Activated naive CD8-positive, alpha-beta T cell treated with anti-CD3 and anti-CD28 coated beads, Interleukin-2, amount 10 ng/mL, durations not matched to agents 7 days and 5 days (primary cell): Measurements from ENCODE around the gene CST5. TPM values are rescaled to one million over a fixed set of nuclear protein-coding genes. Genes with fewer than 3 reads are reported as not detected.
"Not testable (repeated sequence)": the region's sequence is repeated elsewhere in the genome, so short reads cannot be mapped to it uniquely, and the experiment has no call there.

ENCODE experiments used
- ATAC-seq: fragments of 150-1000 bp; cut with Tn5 transposase; one replicate; pipeline ENCODE4 v1.10.0; 2021; ENCODE audit warnings: low read depth, moderate library complexity
- POLR2A ChIA-PET: fragments of 350-600 bp; sonication (Branson Sonifier 250); formaldehyde crosslinking; loops from one replicate; lab custom pipeline; 2021; ENCODE audit warnings: antibody characterized with exemption; lab: Charles Lee
- DNase-seq: peaks from one replicate; pipeline ENCODE4 v3.0.0; 2021
- H3K27ac Mint-ChIP-seq: one replicate; pipeline ENCODE4 v1.8.0; 2022; ENCODE audit warnings: mild to moderate bottlenecking, mixed read lengths
- H3K27me3 Mint-ChIP-seq: one replicate; pipeline ENCODE4 v1.8.0; 2022; ENCODE audit warnings: mild to moderate bottlenecking, moderate library complexity, mixed read lengths
- H3K36me3 Mint-ChIP-seq: one replicate; pipeline ENCODE4 v1.8.0; 2021; ENCODE audit warnings: mild to moderate bottlenecking, mixed read lengths
- H3K4me1 Mint-ChIP-seq: one replicate; pipeline ENCODE4 v1.8.0; 2021; ENCODE audit warnings: mixed read lengths
- H3K4me3 Mint-ChIP-seq: one replicate; pipeline ENCODE4 v1.8.0; 2022; ENCODE audit warnings: mild to moderate bottlenecking, moderate library complexity, mixed read lengths
- H3K9me3 Mint-ChIP-seq: one replicate; pipeline ENCODE4 v1.8.0; 2021; ENCODE audit warnings: mixed read lengths
- total RNA-seq, 2 experiments: library from RNA; stranded (reverse); gene quantifications; one replicate each; pipeline ENCODE4 v1.2.3, GENCODE V29; 2021

Gene CST5
- total RNA-seq, 2 experiments from 2014 or later: not detected

- Mint-ChIP-seq H3K9me3 (no peaks in the 10 kb centered on the region), H3K27me3 (no peaks in the 10 kb centered on the region), H3K4me1 (no peaks in the 10 kb centered on the region), H3K4me3 (no peak overlapping the region), H3K27ac (no peak overlapping the region), H3K36me3 (no peaks in the 10 kb centered on the region)
- POLR2A ChIA-PET: no interaction called here
- ATAC-seq: no peak
- DNase-seq: no peak
Observed at GRCh38 chr20:23857962-23858595, 21.5 kb downstream of the CST5 start.

GRCh38 chr20:23856736-23857135 lies 22.8 kb downstream of the CST5 start:
- Mint-ChIP-seq H3K4me3 (no peak overlapping the region), H3K9me3 (no peaks in the 10 kb centered on the region), H3K27ac (no peak overlapping the region), H3K27me3 (no peaks in the 10 kb centered on the region), H3K36me3 (no peaks in the 10 kb centered on the region), H3K4me1 (no peaks in the 10 kb centered on the region)
- POLR2A ChIA-PET: no interaction called here
- no peak for ATAC-seq
- DNase-seq: no peak

GRCh38 chr20:23856226-23856625 lies 23.3 kb downstream of the CST5 start:
- POLR2A ChIA-PET: no interaction called here
- DNase-seq: no peak
- H3K4me3 Mint-ChIP-seq: no peak overlapping the region
- no peaks in the 10 kb centered on the region for H3K36me3 Mint-ChIP-seq
- no peak overlapping the region for H3K27ac Mint-ChIP-seq
- H3K4me1 Mint-ChIP-seq: no peaks in the 10 kb centered on the region
- no peaks in the 10 kb centered on the region for H3K9me3 Mint-ChIP-seq
- no peaks in the 10 kb centered on the region for H3K27me3 Mint-ChIP-seq
- no peak for ATAC-seq

- no peaks in the 10 kb centered on the region for H3K36me3 Mint-ChIP-seq
Observed at GRCh38 chr20:23841693-23842092, 37.9 kb downstream of the CST5 start.

GRCh38 chr20:23835716-23836115 lies 43.8 kb downstream of the CST5 start:
- no peak for DNase-seq
- ATAC-seq: no peak

More at GRCh38 chr20:23841693-23842092, 37.9 kb downstream of the CST5 start:
- Mint-ChIP-seq H3K9me3 (no peaks in the 10 kb centered on the region), H3K27ac (no peak overlapping the region), H3K4me1 (no peaks in the 10 kb centered on the region), H3K4me3 (no peak overlapping the region), H3K27me3 (peaks cover 9% of the 10 kb centered on the region)
- POLR2A ChIA-PET: no interaction called here
- ATAC-seq (no peak), DNase-seq (no peak)

GRCh38 chr20:23832775-23833513 lies 46.6 kb downstream of the CST5 start:
- H3K4me1 Mint-ChIP-seq: no peaks in the 10 kb centered on the region
- POLR2A ChIA-PET: no interaction called here
- no peak overlapping the region for H3K27ac Mint-ChIP-seq
- no peak for ATAC-seq
- H3K36me3 Mint-ChIP-seq: no peaks in the 10 kb centered on the region
- H3K9me3 Mint-ChIP-seq: no peaks in the 10 kb centered on the region
- DNase-seq: no peak
- H3K4me3 Mint-ChIP-seq: no peak overlapping the region
- peaks cover 2% of the 10 kb centered on the region for H3K27me3 Mint-ChIP-seq

More at GRCh38 chr20:23835716-23836115, 43.8 kb downstream of the CST5 start:
- Mint-ChIP-seq H3K27me3 (peaks cover 11% of the 10 kb centered on the region), H3K4me3 (no peak overlapping the region), H3K36me3 (no peaks in the 10 kb centered on the region), H3K4me1 (no peaks in the 10 kb centered on the region), H3K9me3 (no peaks in the 10 kb centered on the region), H3K27ac (no peak overlapping the region)
- POLR2A ChIA-PET: no interaction called here

- POLR2A ChIA-PET: not testable (repeated sequence)
Observed at GRCh38 chr20:23831961-23832360, 47.6 kb downstream of the CST5 start.

GRCh38 chr20:23826541-23827021 lies 53.0 kb downstream of the CST5 start, which contains the start of gene CST2:
Gene CST2 (minus strand): TSS chr20:23826729. CDS start chr20:23826660, 69 bp downstream.
- H3K4me1 Mint-ChIP-seq: no peaks in the 10 kb centered on the region
- no peak within 1 kb of the TSS for H3K4me3 Mint-ChIP-seq
- H3K27ac Mint-ChIP-seq: no peak within 1 kb of the TSS

More at GRCh38 chr20:23831961-23832360, 47.6 kb downstream of the CST5 start:
- H3K4me3 Mint-ChIP-seq, H3K36me3 Mint-ChIP-seq, ATAC-seq, H3K4me1 Mint-ChIP-seq, DNase-seq, H3K27me3 Mint-ChIP-seq, H3K9me3 Mint-ChIP-seq, H3K27ac Mint-ChIP-seq: not testable (repeated sequence)

More at GRCh38 chr20:23826541-23827021, 53.0 kb downstream of the CST5 start, which contains the start of gene CST2:
- POLR2A ChIA-PET: no interaction called here
- Mint-ChIP-seq H3K9me3 (no peaks in the 10 kb centered on the region), H3K36me3 (no peaks in the 10 kb centered on the region), H3K27me3 (peaks cover 3% of the 10 kb centered on the region)
- ATAC-seq (no peak), DNase-seq (no peak)

Other genes starting within 250 kb of the CST5 start
- 1 to 10 TPM; 5.9 to 8.5 TPM for gene CST3, start 241.8 kb downstream of the CST5 start, total RNA-seq
- not detected for gene CST4, start 190.7 kb downstream of the CST5 start, total RNA-seq
- gene CST1, start 128.8 kb downstream of the CST5 start, total RNA-seq: not detected
- gene CST2, start 53.0 kb downstream of the CST5 start, total RNA-seq: not detected
- gene GGTLC1, start 109.0 kb upstream of the CST5 start, total RNA-seq: not detected